ENCODE measurements around the gene DYNC1I1. TPM values are rescaled to one million over a fixed set of nuclear protein-coding genes. Genes with fewer than 3 reads are reported as not detected.

The DYNC1I1 gene
- total RNA-seq, 3 donors from 2014 or later (not counting 1 experiment from before 2014, with no cell fraction given): not detected

GRCh38 chr7:95863623-95864022 lies 91.3 kb downstream of the DYNC1I1 start:
- DNase-seq (no peak), ATAC-seq (no peak)
- peaks cover 0 to 23% of the 10 kb centered on the region in 2 donors for H3K27me3 Mint-ChIP-seq (ENCODE audit: low read depth in 2 of 2)
- H3K4me1 Mint-ChIP-seq: no peaks in the 10 kb centered on the region
- no peak overlapping the region for H3K27ac Mint-ChIP-seq
- no peak overlapping the region for H3K4me3 Mint-ChIP-seq
- TF ChIP-seq, protein P1, sequence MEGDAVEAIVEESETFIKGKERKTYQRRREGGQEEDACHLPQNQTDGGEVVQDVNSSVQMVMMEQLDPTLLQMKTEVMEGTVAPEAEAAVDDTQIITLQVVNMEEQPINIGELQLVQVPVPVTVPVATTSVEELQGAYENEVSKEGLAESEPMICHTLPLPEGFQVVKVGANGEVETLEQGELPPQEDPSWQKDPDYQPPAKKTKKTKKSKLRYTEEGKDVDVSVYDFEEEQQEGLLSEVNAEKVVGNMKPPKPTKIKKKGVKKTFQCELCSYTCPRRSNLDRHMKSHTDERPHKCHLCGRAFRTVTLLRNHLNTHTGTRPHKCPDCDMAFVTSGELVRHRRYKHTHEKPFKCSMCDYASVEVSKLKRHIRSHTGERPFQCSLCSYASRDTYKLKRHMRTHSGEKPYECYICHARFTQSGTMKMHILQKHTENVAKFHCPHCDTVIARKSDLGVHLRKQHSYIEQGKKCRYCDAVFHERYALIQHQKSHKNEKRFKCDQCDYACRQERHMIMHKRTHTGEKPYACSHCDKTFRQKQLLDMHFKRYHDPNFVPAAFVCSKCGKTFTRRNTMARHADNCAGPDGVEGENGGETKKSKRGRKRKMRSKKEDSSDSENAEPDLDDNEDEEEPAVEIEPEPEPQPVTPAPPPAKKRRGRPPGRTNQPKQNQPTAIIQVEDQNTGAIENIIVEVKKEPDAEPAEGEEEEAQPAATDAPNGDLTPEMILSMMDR (IDR thresholded peaks at IDR 0.05): no peak
- Histone ChIP-seq H3K36me3 (ENCODE audit: control insufficient read depth, insufficient read depth, low read length) (no peaks in the 10 kb centered on the region), H3K9me3 (ENCODE audit: control insufficient read depth, insufficient read depth, low read length) (no peaks in the 10 kb centered on the region), H3K4me1 (ENCODE audit: control insufficient read depth, insufficient read depth, low read length) (no peaks in the 10 kb centered on the region), H3K27ac (ENCODE audit: low read length) (no peak overlapping the region), H3K4me3 (ENCODE audit: low read length) (no peak overlapping the region), H3K27me3 (ENCODE audit: control insufficient read depth, insufficient read depth, low read length) (no peaks in the 10 kb centered on the region)
- intact Hi-C loops (cut with micrococcal nuclease): no loop called here
- no CpG with 5 or more reads among the region's 2 CpGs for WGBS (ENCODE audit: insufficient coverage)
- no peaks in the 10 kb centered on the region for H3K36me3 Mint-ChIP-seq
- no peaks in the 10 kb centered on the region for H3K9me3 Mint-ChIP-seq

GRCh38 chr7:95865716-95866371 lies 93.5 kb downstream of the DYNC1I1 start:
- H3K27me3 ChIP-seq (ENCODE audit: control insufficient read depth, insufficient read depth, low read length): no peaks in the 10 kb centered on the region
- Mint-ChIP-seq H3K4me1 (no peaks in the 10 kb centered on the region), H3K9me3 (no peaks in the 10 kb centered on the region), H3K27ac (no peak overlapping the region), H3K4me3 (no peak overlapping the region), H3K27me3 (ENCODE audit: low read depth in 2 of 2) (peaks cover 0 to 18% of the 10 kb centered on the region in 2 donors), H3K36me3 (no peaks in the 10 kb centered on the region)
- no peaks in the 10 kb centered on the region for H3K4me1 ChIP-seq (ENCODE audit: control insufficient read depth, insufficient read depth, low read length)
- H3K4me3 ChIP-seq (ENCODE audit: low read length): no peak overlapping the region
- TF ChIP-seq, protein P1 (IDR thresholded peaks at IDR 0.05): no peak
- no peaks in the 10 kb centered on the region for H3K9me3 ChIP-seq (ENCODE audit: control insufficient read depth, insufficient read depth, low read length)
- no peak for DNase-seq
- no peak overlapping the region for H3K27ac ChIP-seq (ENCODE audit: low read length)
- WGBS (ENCODE audit: insufficient coverage): 87% methylated on average over 8 of the region's 9 CpGs
- intact Hi-C loops (cut with micrococcal nuclease): no loop called here
- no peaks in the 10 kb centered on the region for H3K36me3 ChIP-seq (ENCODE audit: control insufficient read depth, insufficient read depth, low read length)
- ATAC-seq: no peak

GRCh38 chr7:95867309-95867708 lies 95.0 kb downstream of the DYNC1I1 start:
- WGBS (ENCODE audit: insufficient coverage): 67% methylated on average over 3 of the region's 3 CpGs
- H3K4me1 Mint-ChIP-seq: no peaks in the 10 kb centered on the region
- H3K9me3 Mint-ChIP-seq: no peaks in the 10 kb centered on the region
- H3K27ac ChIP-seq (ENCODE audit: low read length): no peak overlapping the region
- H3K4me1 ChIP-seq (ENCODE audit: control insufficient read depth, insufficient read depth, low read length): no peaks in the 10 kb centered on the region
- TF ChIP-seq, protein P1 (IDR thresholded peaks at IDR 0.05): no peak
- H3K27ac Mint-ChIP-seq: no peak overlapping the region
- DNase-seq (no peak), ATAC-seq (no peak)
- H3K4me3 ChIP-seq (ENCODE audit: low read length): no peak overlapping the region
- H3K27me3 ChIP-seq (ENCODE audit: control insufficient read depth, insufficient read depth, low read length): no peaks in the 10 kb centered on the region
- intact Hi-C loops (cut with micrococcal nuclease): no loop called here
- no peaks in the 10 kb centered on the region for H3K9me3 ChIP-seq (ENCODE audit: control insufficient read depth, insufficient read depth, low read length)
- H3K36me3 Mint-ChIP-seq: no peaks in the 10 kb centered on the region
- H3K4me3 Mint-ChIP-seq: no peak overlapping the region
- H3K27me3 Mint-ChIP-seq (ENCODE audit: low read depth in 2 of 2): peaks cover 3 to 25% of the 10 kb centered on the region in 2 donors
- no peaks in the 10 kb centered on the region for H3K36me3 ChIP-seq (ENCODE audit: control insufficient read depth, insufficient read depth, low read length)

Measured in natural killer cell (primary cell).